GM18505 (cell line): ENCODE measurements around the gene DYRK1A.

Source experiments
- ATAC-seq: cut with Tn5 transposase; IDR thresholded peaks from one replicate; pipeline ENCODE4 v1.9.1; 2021; ENCODE audit not compliant: unreplicated experiment
- POLR2A ChIP-seq: IDR thresholded peaks from 4 replicates; pipeline ENCODE4 v1.6.1; 2011; ENCODE audit warnings: borderline replicate concordance; ENCODE audit not compliant: insufficient read depth, insufficient read length; ENCODE audit errors: extremely low read depth

DYRK1A gene

GRCh38 chr21:37564341-37564923 is 197.9 kb downstream of the DYRK1A start:
- peak; percentile 42 for ATAC-seq
- no peak for TF ChIP-seq POLR2A

- no peak for ATAC-seq
- TF ChIP-seq POLR2A = no peak
Observed at GRCh38 chr21:37564924-37565529, 198.5 kb downstream of the DYRK1A start.

GRCh38 chr21:37565530-37566223 is 199.1 kb downstream of the DYRK1A start:
- TF ChIP-seq POLR2A = no peak
- ATAC-seq = no peak

GRCh38 chr21:37566790-37567615 is 200.4 kb downstream of the DYRK1A start:
- TF ChIP-seq POLR2A = no peak
- ATAC-seq = no peak

- no peak for TF ChIP-seq POLR2A
- no peak for ATAC-seq
Observed at GRCh38 chr21:37568415-37568814, 201.8 kb downstream of the DYRK1A start.

GRCh38 chr21:37568916-37569315 is 202.3 kb downstream of the DYRK1A start:
- ATAC-seq = no peak
- no peak for TF ChIP-seq POLR2A

DNA sequence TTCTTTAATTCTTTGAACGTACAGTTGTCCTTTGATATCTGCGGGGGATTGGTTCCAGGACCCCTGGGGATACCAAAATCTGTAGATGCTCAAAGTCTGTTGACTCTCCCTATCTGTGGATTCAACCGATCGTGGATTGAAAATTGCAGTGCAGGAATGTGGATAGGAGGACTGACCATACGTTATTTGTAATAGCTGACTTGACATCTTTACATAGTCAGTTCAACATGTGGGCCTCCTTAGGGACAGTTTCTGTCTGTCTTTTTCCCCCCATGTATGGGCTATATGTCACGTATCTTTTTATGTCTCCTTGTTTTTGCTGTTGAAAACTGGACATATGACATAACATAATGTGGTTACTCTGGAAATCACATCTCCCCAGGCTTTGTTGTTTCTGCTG is 204.9 kb downstream of the DYRK1A start:
- no peak for TF ChIP-seq POLR2A
- ATAC-seq = no peak

DNA sequence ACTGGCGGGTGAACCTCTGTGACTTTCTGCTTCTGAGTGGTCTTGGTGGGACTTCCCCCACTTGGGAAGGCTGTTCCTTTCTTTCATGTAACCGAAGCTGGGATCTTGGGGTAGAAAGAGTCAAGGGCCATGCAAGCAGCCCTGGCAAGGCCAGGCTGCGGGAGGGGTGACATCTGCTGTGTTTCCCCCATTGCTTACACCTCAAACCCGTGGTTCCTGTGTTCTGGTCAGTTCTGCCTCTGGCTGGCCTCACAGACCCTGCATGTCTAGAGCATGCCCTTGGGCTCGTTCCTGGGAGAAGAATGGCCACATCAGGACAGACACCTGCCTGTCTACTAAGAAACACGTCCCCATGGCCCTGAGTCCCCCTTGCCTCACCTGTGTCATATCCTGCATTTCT is 207.7 kb downstream of the DYRK1A start:
- ATAC-seq = no peak
- no peak for TF ChIP-seq POLR2A

- no peak for TF ChIP-seq POLR2A
- no peak for ATAC-seq
Observed at GRCh38 chr21:37574751-37575150, 208.2 kb downstream of the DYRK1A start.

DNA sequence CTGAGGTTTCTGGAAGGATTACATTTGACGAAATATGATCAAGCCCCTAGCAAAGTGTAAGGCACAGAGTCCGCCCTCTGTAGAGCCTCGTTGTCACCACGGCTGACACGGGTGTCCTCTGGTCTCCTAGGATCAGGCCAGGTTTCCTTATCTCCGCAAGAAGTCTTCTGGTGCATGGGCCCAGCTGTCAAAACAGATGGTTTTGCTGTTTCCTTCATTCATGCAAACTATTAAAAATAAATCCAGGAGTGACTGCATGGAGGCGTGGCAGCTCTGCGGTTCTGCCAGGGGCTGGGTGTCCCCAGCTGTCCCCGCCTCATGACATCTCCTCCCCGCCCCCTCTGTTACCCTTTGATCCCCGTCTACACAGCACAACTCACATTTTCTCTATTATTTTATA is 209.0 kb downstream of the DYRK1A start:
- no peak for TF ChIP-seq POLR2A
- no peak for ATAC-seq
